GM21515 (cell line): ENCODE results near the gene CATSPERE.
"Not testable (repeated sequence)": the region's sequence is repeated elsewhere in the genome, so short reads cannot be mapped to it uniquely, and the experiment has no call there.

Experiments used
- ATAC-seq: cut with Tn5 transposase; IDR thresholded peaks from one replicate; pipeline ENCODE4 v1.9.1; 2021; ENCODE audit not compliant: unreplicated experiment

The CATSPERE gene

DNA sequence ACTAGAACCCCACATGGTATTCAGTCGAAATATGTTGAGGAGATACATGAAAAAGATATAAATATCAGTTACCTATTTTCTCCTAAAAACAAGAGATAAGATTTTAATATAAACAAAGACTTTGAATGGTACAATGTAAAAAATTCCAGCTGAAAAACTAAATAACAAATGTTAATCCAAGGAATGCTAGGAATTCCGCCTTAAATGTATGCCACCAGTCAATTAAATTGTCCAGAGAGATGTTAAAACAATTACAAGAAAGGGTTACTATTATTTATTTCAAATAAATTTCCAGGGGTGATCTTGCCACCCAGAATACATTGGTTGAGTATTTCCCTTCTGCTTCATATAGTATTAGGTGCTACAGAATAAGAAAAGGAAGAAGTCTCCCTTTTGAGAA, 13.5 kb upstream of the CATSPERE start:
- no peak for ATAC-seq

DNA sequence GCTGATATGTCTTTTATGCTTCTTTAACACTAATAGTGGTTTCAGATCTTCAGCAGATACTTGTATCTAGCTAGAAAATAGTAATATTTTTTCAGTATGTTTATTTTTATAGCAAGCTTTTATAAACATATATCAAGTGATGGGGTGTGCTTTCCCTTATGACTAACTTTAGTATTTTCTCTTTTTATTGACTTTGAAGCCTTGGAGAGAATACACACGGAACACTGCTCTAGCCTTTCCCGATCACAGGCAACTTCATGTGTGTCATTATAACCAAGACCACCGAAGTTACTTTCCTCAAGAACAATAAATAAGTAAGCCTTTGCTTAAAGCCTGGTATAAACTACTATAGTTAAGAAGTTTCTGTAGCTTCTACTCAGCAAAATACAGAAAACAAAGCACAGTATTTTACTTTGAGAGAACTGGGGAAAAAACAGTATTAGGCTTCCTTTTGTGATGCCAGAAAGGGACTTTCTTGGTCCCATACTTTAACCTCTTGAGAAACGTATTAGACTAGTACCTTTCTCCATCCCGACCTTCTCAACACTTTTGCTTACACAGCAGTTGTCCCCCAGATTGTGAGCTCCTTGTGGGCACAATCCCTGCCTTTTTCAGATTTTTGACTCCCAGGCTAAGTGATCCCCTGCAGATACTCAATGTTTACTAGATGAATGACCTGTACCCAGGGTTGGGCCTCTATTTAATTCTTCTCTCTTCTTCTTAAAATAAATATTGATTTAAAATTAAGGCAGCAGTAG, 12.6 kb upstream of the CATSPERE start:
- ATAC-seq: no peak

DNA sequence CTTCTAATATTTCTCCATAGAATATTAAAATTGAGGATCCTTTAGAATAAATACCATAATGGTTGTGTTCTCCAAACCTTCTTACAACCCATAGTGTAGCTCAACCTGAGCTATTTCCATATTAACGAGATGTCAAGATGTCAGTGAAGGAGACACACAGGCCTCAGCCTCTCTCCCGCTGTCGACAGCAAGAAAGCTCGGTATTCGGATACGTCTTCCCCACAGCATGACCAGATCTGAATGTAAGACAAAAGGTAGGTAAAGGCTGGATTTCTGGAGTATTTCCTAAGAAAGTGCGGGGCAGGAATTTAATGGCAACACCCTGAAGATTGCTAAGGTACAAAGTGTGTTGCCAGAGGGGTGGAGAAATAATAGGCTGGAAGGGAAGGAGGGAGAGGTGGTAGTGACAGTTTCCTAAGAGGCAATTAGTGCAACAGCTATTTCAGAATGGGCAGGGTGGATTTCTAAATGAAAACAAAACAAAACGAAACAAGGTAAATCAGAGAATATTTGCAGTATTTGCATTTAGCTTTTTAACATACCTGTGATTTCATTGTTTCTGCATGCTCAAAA, 11.1 kb upstream of the CATSPERE start:
- no peak for ATAC-seq

DNA sequence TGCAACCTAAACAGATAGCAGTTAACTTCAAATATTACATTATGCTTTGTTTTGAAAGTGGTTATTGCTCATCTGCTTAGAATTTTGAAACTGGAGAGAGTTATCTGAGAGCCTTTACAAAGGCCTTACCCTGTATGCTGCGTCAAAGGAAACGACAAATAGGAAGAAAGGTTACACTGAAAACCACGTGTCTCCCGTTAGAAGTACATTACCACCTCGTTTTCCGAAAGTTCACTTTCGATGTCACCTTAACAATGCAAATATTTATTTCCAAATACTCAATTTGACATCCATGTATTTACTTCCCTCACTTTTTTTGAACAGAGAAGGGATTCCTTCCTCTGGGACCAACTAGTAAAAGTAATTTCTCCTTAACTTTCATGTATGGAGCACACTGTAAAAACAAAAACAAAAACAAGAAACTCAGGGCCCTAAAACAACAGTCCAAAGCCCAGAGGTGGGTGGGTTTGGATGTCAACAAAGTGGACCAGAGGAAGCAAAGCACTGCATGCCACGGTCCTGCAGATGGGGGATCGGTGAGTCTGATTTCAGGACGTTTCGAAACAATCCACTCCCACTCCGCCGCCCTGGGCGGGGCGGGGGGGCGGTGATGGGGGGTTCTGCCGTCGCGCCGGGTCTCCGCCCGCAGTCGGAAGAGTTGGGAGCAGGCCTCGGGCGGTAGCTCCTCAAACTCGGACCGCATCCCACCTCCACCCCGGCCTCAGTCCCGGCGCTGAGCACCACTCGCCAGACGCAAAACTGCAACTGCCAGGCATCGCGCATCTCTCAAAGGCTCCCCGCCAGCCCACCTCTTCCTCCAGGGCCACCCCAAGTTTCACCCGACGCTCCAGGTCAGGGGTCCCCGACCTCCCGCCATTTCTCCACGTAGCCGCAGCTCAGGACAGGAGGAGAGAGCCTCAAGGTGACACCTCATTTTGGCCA, 10.2 kb upstream of the CATSPERE start:
- peak; percentile 14 for ATAC-seq

DNA sequence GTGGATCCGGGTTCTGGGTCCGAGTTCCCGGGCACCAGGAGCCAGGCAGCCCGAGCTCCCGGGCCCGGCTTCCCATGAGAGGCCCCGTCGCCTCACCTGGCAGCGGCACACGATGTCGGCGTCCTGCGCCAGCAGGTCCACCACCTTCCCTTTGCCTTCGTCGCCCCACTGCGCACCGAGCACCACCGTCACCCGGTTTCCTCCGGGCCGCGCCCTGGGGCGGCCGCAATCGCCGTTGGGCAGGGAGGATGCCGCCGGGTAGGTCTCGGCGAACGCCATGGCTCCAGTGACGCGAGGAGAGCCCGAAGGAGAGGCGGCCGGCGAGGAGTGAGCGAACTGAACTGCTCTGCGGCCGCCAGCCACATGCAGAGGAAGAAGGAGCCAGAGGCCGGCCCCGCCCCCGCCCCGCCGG, 9.5 kb upstream of the CATSPERE start, which contains the start of gene ADSS2:
Gene ADSS2, minus strand, starts transcription at position 371 of the 412 bp plus-strand sequence. Its CDS starts 92 bp downstream, at position 279.
- no peak for ATAC-seq

DNA sequence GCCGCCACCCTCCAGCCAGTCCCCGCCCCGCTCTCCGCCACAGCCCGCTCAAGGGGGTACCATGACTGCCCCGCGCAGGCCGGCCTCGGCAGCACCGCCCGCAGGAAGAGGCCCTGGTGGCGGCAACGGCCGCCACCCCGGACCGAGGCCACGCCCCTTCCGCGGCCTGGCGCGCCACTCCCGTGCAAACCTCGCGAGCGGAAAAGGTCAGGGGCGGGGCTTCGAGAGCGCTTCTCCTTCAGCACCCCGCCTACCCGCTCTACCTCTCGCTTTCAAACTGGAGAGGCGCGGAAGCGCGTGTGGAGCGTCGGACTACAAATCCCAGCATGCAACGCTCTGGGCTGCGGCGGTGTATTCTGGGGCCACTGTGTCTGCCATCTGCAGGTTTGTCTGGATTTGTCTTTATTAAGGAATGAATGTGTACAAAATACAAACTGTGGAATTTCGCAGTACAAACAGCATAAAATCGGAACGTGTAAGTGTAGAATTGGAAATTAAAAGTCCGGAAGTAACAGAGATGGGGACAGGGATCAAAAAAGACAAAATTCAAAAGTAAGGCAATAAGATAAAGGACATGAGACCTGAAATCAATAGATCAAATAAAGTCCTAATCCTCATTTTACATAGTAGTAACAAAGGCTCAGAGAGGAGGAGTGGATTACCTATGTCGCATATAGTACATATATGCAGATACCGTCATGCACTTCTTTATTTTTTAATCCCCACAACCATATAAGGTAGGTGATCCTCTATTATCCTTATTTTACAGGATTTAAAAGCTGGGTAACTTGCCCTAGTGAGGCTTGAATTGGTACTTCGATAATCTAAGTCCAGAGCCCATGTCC, 8.9 kb upstream of the CATSPERE start:
- peak; percentile 93 for ATAC-seq

DNA sequence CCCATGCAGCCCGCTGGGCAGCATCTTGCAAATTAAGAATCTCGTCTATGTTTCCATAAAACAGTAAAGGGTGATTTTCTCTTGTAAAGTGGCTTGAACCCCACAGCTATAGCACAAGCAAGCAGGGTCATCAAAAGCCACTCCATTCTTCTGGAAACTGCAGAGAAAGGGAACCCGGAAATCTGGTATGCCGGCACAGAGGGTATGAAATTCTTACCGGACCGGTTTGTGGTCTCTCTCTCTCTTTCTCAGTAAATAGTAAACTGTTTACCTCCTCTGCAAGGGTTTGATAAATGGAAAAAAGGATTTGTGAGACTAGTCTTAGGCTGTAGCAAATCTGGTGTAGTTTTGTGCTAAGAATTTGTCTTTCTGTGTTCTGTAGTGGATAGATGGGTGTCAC, 6.7 kb upstream of the CATSPERE start:
- ATAC-seq: no peak

DNA sequence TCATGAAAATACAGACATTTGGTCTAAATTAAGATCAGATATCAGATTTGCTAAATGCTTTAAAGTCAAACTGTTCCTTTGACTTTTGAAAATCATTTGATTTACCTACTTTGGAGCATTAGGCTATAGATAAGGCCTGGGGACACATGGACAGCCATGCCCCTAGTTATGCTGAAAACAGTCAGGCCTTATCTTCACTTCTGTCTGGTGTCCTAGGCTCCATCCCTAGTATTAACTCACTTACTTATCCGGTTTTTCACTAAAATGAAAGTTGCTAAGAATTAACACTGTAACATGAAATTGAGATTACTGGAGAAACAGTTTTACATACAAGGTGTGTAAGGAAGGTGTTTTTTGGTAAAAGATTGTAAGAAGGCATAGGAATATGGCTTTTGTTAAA, 4.5 kb upstream of the CATSPERE start:
- ATAC-seq: no peak

DNA sequence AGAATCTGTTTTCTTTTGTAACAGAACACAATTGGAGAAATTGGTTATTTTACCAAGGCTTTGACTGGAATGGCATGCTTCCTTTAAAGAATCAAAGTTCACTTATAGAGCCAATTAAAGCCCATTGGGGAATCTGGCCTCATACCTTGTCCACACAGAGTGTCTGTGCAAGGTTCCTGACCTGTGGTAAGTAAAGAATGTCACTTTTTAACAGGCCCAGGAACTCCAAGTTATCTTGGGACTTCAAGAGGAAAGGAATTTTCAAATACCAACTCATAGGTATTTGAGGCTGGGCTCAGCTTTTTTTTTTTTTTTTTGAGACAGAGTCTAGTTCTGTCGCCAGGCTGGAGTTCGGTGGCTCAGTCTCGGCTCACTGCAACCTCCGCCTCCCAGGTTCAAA, 2.3 kb upstream of the CATSPERE start:
- no peak for ATAC-seq

DNA sequence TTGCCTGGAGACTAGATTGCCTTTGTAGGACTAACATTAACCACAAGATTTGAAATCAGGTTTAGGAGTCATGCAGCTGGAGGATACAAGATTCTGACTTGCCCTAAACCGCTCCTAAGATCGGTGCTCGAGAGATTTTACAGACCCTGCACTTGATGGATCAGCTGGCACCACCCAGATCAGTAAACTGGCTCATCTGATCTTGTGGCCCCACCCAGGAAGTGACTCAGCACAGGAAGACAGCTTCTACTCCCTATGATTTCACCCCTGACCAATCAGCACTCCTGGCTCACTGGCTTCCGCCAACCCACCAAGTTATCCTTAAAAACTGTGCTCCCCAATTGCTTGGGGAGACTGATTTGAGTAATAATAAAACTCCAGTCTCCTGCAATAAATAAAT, 876 bp upstream of the CATSPERE start:
- no peak for ATAC-seq

DNA sequence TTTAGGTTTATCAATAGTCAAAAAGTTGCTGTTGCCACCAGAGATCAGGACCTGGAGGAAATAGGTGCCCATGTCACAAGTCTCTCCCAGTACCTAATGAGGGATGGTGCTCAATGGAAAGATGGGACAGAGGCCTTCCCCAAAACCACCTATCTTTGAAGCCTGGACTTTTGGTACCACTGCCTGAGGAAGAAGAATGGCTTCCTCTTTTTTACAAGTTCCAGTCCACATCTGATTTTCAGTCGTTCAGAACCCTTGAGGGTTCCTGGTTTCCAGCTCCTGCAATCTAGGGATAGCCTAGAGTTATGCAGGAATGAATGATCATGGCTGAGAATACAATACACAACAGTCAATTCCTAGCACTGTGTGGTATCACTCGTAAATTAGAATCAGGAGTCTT, 5.7 kb downstream of the CATSPERE start:
- ATAC-seq: no peak

DNA sequence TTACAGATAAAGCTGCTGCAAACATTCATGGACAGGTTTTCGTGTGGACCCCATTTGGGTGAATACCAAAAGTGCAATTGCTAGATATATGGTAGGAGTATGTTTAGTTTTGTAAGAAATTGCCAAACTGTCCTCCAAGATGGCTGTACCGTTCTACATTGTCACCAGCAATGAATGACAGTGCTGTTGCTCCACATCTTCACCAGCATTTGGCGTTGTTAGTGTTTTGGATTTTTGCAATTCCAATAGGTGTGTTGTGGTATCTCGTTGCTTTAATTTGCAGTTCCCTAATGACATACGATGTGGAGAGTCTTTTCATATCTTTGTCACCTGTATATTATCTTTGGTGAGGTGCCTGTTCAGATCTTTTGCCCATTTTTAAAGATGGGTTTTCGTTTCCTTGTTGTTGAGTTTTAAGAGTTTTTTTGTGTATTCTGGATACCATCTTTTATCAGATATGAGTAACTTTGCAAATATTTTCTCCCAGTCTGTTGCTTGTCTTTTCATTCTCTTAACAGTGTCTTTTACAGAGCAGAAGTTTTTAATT, 12.1 kb downstream of the CATSPERE start:
- ATAC-seq: no peak

DNA sequence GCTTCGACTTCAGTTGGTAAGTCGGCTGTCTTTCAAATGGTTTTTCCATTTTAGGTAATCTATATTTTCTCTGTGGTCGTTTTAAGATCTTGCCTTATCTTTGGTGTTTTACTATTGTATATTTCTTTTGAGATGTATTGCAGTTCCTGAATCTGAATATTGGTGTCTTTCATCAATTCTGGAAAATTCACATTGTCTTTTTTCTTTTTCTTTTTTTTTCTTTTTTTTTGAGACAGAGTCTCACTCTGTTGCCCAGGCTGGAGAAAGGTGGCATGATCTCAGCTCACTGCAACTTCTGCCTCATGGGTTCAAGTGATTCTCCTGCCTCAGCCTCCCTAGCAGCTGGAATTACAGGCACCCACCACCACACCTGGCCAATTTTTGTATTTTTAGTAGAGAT, 23.9 kb downstream of the CATSPERE start:
- not testable (repeated sequence) for ATAC-seq

DNA sequence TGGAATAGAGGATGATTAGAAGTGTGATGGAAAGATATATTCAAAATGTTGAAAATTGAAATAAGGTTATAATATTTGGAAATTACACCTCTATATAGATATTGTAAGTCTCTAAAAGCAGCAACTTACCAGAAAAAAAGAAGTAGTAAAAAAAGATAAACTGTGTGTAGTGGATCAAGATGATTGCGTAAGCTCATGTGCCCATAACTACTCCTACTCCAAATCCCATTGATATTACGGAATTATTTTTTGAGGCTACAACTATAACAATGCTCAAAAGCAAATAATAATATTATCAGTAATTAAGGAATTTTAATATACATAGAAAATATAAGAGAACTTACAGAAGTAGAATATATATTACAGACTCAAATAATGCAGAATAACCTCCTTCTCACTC, 33.6 kb downstream of the CATSPERE start:
- no peak for ATAC-seq

DNA sequence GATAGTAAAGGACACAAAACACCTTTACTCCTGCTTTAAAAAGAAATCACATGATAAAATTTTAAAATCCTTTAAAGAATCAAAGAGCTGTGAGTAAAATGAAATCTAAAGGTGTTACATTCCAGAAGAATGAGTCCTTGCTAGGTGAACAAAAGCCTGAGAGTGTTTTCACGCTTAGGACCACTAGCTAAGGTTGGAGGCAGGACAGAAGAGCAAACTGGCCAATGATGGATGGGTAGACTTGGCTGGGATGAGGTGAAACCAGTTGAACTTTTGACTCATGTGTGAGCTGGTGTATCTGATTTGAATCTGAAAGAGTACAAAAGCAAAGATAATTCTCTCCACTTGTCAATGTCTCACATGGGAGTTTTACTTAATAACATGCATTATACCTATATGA, 35.1 kb downstream of the CATSPERE start:
- ATAC-seq: no peak

DNA sequence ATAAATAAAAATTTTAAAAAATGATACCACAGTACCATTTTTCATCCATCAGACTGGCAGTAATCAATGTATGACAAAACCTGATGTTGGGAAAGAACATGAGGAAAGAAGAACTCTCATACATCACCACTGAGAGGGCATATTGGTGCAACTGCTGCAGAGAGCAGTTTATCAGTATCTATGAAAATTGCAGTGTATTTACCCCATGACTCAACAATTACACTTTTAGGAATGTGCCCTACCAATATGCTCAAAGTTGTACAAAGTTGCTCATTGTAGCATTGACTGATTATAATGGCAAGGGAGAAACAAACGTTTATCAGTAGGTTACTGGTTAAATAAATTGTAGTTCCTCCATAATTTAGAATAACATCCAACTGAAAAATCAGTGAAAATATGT, 36.7 kb downstream of the CATSPERE start:
- no peak for ATAC-seq

DNA sequence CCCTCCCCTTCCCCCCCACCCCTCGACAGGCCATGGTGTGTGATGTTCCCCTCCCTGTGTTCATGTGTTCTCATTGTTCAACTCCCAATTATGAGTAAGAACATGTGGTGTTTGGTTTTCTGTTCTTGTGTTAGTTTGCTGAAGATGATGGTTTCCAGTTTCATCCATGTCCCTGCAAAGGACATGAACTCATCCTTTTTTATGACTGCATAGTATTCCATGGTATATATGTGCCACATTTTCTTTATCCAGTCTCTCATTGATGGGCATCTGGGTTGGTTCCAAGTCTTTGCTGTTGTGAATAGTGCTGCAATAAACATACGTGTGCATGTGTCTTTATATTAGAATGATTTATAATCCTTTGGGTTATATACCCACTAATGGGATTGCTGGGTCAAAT, 38.4 kb downstream of the CATSPERE start:
- not testable (repeated sequence) for ATAC-seq

DNA sequence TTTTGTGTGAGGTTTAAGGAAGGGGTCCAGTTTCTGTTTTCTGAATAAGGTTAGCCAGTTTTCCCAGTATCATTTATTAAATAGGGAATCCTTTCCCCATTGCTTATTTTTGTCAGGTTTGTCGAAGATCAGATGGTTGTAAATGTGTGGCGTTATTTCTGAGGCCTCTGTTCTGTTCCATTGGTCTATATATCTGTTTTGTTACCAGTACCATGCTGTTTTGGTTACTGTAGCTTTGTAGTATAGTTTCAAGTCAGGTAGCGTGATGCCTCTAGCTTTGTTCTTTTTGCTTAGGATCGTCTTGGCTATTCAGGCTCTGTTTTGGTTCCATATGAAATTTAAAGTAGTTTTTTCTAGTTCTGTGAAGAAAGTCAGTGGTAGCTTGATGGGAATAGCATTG, 39.4 kb downstream of the CATSPERE start:
- not testable (repeated sequence) for ATAC-seq

DNA sequence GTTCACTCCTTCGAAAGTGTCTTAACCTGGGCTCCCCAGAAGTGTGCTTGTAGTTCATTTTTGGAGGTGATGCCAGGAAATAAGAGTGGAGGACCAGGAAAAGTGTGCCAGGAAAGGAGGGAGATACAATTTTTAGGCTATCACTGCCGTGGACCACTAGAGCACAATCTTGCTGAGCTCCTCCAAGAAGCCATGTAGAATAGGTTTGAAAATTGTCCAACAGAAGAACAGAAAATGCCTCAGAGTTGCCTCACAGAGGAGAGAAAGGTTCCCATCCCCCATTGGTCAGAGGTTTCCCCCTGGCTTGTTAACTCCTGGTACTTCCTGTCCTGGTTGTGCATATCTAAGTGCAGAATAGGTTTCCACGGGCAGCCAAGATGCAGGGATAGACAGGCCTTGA, 41.6 kb downstream of the CATSPERE start:
- ATAC-seq: no peak

DNA sequence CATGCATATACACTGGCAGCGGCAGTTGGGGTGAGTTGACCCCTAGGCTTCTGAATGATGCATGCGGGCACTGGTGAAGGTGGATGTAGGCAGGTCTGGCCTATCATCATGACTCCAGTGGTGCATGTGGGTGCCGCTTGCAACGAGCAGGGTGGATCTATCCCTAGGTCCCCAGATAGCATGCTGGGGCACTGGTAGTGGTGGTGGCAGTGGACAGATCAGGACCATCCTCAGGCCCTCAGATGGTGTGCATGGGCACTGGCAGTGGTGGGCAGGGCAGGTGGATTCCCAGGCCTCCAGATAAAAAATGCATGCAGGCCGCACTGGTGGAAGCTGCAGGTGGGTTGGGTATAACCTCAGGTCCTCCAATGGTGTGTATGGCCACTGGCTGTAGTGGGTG, 52.4 kb downstream of the CATSPERE start:
- ATAC-seq: no peak
